HL-60 (cell line): ENCODE data around the gene GCM1.

Experiments
- DNase-seq, 2 experiments: peaks; one replicate each; pipeline ENCODE4 v3.0.0-alpha.2; 2010 to 2020; ENCODE audit warnings: low read depth in 1 of 2, low spot score in 1 of 2
- H3K27ac ChIP-seq: fragments of 250-450 bp; sonication (Bioruptor Pico); replicated peaks from 2 replicates; pipeline ENCODE4 v1.5.1; 2020; ENCODE audit warnings: mild to moderate bottlenecking, moderate library complexity
- H3K27me3 ChIP-seq: fragments of 250-450 bp; sonication (Bioruptor Pico); 2 replicates; pipeline ENCODE4 v1.5.1; 2021; ENCODE audit warnings: mild to moderate bottlenecking, moderate library complexity; ENCODE audit not compliant: insufficient read depth, poor library complexity, severe bottlenecking
- H3K4me3 ChIP-seq: replicated peaks from 2 replicates; pipeline ENCODE4 v1.5.1; 2011; ENCODE audit warnings: mild to moderate bottlenecking, control low read depth, low read length; ENCODE audit not compliant: insufficient read depth
- GABPA ChIP-seq: IDR thresholded peaks from 2 replicates; pipeline ENCODE4 v1.6.1; 2012; ENCODE audit warnings: low read depth
- POLR2AphosphoS5 ChIP-seq: IDR thresholded peaks from 2 replicates; pipeline ENCODE4 v1.6.1; 2012; ENCODE audit warnings: low read depth
- SPI1 ChIP-seq: IDR thresholded peaks from 2 replicates; pipeline ENCODE4 v1.6.1; 2012; ENCODE audit warnings: low read depth, mild to moderate bottlenecking, borderline replicate concordance
- TF ChIP-seq, protein P1 (sequence below): IDR thresholded peaks from 2 replicates; pipeline ENCODE4 v1.6.1; 2012; ENCODE audit warnings: low read depth; ENCODE audit not compliant: insufficient replicate concordance
- TF ChIP-seq, protein P2 (sequence below): IDR thresholded peaks from one replicate; pipeline ENCODE4 v1.5.1; 2011; ENCODE audit warnings: low read length, control low read depth, inconsistent platforms; ENCODE audit not compliant: insufficient read depth

Gene GCM1

DNA sequence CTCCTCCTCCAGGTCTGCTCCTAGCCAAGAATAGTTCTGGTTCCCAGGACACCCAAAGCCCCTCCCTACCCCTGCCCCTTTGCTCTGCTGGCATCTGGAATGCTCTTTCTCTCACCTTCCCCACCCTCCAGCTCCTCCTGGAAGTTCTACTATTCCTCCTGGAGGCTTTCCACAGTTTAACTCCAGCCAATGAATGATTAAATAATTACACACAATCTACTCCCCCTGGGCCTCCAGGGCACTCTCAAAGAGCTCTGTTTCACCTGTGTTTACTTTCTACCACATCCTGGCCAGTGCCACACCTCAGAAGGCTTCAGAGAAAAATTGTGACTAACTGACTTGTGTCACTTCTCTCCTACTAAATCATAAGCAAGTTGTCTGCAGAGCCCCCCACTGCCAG, 36.2 kb downstream of the GCM1 start:
- TF ChIP-seq, protein P1, sequence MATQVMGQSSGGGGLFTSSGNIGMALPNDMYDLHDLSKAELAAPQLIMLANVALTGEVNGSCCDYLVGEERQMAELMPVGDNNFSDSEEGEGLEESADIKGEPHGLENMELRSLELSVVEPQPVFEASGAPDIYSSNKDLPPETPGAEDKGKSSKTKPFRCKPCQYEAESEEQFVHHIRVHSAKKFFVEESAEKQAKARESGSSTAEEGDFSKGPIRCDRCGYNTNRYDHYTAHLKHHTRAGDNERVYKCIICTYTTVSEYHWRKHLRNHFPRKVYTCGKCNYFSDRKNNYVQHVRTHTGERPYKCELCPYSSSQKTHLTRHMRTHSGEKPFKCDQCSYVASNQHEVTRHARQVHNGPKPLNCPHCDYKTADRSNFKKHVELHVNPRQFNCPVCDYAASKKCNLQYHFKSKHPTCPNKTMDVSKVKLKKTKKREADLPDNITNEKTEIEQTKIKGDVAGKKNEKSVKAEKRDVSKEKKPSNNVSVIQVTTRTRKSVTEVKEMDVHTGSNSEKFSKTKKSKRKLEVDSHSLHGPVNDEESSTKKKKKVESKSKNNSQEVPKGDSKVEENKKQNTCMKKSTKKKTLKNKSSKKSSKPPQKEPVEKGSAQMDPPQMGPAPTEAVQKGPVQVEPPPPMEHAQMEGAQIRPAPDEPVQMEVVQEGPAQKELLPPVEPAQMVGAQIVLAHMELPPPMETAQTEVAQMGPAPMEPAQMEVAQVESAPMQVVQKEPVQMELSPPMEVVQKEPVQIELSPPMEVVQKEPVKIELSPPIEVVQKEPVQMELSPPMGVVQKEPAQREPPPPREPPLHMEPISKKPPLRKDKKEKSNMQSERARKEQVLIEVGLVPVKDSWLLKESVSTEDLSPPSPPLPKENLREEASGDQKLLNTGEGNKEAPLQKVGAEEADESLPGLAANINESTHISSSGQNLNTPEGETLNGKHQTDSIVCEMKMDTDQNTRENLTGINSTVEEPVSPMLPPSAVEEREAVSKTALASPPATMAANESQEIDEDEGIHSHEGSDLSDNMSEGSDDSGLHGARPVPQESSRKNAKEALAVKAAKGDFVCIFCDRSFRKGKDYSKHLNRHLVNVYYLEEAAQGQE: no peak
- no peak for TF ChIP-seq SPI1
- no peak for TF ChIP-seq GABPA
- no peak for TF ChIP-seq POLR2AphosphoS5
- TF ChIP-seq, protein P2, sequence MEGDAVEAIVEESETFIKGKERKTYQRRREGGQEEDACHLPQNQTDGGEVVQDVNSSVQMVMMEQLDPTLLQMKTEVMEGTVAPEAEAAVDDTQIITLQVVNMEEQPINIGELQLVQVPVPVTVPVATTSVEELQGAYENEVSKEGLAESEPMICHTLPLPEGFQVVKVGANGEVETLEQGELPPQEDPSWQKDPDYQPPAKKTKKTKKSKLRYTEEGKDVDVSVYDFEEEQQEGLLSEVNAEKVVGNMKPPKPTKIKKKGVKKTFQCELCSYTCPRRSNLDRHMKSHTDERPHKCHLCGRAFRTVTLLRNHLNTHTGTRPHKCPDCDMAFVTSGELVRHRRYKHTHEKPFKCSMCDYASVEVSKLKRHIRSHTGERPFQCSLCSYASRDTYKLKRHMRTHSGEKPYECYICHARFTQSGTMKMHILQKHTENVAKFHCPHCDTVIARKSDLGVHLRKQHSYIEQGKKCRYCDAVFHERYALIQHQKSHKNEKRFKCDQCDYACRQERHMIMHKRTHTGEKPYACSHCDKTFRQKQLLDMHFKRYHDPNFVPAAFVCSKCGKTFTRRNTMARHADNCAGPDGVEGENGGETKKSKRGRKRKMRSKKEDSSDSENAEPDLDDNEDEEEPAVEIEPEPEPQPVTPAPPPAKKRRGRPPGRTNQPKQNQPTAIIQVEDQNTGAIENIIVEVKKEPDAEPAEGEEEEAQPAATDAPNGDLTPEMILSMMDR: no peak
- Histone ChIP-seq H3K4me3 (no peak overlapping the region), H3K27me3 (no peaks in the 10 kb centered on the region), H3K27ac (no peak overlapping the region)
- no peak for DNase-seq

DNA sequence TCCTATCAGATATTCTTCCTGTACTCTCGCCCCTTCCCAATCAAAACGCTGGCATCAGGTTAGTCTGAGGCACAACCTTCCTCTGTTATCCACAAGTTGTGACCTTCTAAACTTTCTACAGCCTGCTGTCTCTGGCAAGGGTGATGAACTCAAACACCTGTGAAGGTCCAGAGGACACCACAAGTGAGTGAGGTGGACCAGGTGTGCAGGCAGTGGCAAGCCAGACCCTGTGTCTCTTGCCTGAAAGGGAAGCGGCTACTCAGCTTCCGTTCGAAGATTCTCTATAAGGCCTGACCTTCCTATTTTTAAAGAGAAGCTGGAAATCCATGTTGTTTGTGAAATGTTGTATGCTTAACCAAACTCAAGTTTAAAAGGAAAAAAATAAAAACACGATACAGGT, 36.8 kb downstream of the GCM1 start:
- DNase-seq: no peak
- no peaks in the 10 kb centered on the region for H3K27me3 ChIP-seq
- H3K27ac ChIP-seq: no peak overlapping the region
- TF ChIP-seq, protein P1: no peak
- TF ChIP-seq GABPA: no peak
- TF ChIP-seq POLR2AphosphoS5: no peak
- no peak for TF ChIP-seq SPI1
- TF ChIP-seq, protein P2: no peak
- no peak overlapping the region for H3K4me3 ChIP-seq

DNA sequence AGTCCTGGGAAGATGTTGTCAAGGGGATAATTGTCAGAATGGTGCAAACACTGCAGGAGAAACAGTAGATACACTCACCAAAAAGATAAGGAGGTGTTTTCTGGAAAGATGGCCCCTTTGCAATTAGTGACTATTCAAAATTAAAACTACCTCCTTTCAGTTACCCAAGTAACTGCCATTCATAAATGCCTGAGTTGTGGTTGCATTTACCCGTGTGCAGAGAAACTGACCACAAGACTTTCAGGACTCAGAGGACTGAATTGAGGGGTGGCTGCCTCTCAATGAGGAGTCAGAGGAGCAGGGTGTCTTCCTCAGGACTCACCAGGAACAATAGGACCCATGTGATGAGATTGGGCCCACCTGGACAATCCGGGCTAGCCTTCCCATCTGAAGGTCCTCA, 39.0 kb downstream of the GCM1 start:
- H3K27me3 ChIP-seq: no peaks in the 10 kb centered on the region
- TF ChIP-seq GABPA (no peak), SPI1 (no peak), POLR2AphosphoS5 (no peak)
- TF ChIP-seq, protein P2: no peak
- TF ChIP-seq, protein P1: no peak
- no peak overlapping the region for H3K4me3 ChIP-seq
- H3K27ac ChIP-seq: no peak overlapping the region
- DNase-seq: no peak
